Pons (tissue), 1 donor: ENCODE results near the gene TSSK1B.
"Not testable (repeated sequence)": the region's sequence is repeated elsewhere in the genome, so short reads cannot be mapped to it uniquely, and the experiment has no call there.

Source experiments
- DNase-seq: peaks from one replicate; pipeline ENCODE4 v3.0.0-alpha.2; 2016; ENCODE audit warnings: low spot score

The TSSK1B gene

DNA sequence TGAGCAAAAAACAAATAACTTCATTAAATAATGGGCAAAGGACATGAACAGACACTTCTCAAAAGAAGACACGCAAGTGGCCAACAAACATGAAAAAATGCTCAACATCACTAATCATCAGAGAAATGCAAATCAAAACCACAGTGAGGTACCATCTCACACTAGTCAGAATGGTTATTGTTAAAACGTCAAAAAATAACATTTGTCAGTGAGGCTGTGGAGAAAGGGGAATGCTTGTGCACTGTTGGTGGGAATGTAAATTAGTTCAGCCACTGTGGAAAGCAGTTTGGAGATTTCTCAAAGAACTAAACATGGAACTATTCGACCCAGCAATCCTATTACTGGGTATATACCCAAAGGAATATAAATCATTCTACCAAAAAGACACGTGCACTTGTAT, 36.8 kb downstream of the TSSK1B start:
- DNase-seq, result not testable (repeated sequence)

DNA sequence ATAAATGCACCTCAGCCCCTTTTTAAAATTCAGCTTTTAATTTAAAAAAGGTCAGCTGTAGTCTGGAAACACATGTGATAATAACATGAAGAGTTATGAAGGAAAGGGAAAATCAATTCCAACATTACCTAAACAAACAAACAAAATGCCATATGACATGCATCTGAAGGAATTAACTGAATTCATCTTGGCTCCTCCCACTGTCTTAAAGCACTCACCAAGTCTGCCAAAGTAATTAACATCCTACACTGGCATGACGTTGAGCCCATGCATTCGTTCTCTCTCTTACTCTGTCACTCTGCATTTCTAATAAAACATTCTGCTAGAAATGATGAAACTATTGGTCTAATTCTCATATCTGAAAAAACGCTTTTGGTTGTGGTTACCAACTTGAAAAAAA, 37.7 kb downstream of the TSSK1B start:
- no peak for DNase-seq

DNA sequence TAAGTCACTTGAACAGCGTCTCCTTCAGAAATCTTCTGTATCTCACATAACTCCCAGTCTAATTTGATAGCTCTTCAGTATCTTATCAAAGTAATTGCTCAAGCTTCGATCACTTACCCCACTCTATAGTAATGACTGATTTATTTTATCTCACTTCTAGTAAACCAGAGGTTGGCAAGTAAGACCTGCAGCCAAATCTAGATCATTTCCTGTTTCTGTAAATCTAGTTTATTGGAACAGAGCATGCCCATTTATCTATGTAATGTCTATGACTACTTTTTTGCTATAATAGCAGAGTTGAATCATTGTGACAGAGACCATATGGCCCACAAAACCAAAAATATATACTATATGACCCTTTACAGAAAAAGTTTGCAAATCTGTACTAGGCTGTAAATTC, 40.1 kb downstream of the TSSK1B start:
- DNase-seq, result no peak

DNA sequence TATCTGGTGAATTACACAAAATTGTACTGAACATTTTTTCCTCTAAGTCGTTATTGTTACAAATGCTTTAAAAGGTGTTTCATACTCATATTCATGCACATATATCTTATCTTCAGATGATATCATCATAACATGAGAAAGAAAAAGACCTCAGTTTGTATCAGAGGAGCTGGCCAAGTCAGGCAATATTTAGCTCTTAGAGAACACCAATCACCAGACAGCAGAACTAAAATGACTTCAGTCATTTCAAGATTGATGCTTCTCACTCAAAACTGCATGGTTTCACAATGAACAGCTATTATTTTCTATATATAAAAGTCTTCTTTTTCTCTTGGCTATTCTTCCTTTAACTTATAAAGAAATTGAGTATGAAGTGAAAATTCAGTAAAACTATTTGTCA, 44.6 kb downstream of the TSSK1B start:
- no peak for DNase-seq

DNA sequence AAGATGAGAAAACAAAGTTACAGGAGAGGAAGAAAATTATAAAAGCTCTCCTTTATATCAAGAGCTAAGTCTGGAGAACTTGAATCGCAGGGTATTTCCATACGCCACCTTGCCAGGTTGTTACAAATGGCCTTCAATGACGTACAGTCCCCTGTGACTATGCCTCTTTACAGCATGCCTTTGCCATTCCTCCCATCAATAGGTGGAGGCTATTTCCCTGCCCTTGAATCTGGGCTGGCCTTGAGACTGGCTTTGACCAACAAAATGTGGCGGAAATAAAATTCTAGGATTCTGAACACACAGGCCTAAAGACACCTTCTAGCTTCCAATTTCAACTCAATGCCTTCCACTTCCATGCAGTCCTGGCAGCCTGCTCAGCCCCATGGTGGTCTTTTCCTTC, 45.7 kb downstream of the TSSK1B start:
- DNase-seq, result no peak

DNA sequence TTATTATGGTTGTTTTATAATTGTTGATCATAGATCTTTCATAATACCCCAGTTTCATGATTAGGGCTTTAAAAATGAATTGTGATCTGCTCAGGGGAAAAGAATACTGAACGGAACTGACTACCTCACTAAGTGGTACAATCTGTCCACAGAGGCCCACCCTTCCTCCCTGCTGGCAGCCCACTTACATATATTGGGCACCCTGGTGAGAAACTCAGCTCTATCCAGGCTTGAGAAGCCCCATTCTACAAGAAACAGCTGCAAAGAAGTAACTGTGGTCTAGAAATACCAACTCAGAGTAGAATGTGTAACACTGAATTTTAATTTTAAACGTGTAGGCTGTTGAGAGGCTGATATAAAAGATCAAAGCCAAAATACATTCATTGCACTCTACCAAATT, 46.9 kb downstream of the TSSK1B start:
- DNase-seq, result no peak

DNA sequence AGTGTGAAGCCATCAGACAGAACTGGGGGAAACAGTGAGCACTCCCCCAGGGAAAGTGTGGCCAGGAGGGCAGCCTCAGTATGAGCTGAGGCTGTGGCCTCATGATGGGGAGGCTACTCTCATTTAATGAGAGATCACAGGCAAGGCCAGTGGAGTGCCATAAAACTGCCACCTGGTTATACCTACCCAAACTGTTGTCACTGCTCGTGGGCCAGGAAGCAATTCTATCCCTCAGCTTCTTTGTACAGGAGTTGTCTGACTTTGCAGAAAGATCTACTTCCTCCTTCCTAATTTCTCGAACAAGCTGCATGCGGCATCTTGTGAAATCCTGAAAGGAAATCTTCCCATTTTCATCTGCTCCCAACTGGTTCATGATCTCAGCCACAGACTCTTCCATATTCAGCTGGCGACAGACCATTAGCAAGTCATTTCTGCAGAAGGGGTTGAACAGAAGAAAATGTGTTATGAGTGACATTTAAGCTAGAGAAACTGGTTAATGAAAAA, 50.0 kb downstream of the TSSK1B start:
- DNase-seq, result peak; percentile 8

DNA sequence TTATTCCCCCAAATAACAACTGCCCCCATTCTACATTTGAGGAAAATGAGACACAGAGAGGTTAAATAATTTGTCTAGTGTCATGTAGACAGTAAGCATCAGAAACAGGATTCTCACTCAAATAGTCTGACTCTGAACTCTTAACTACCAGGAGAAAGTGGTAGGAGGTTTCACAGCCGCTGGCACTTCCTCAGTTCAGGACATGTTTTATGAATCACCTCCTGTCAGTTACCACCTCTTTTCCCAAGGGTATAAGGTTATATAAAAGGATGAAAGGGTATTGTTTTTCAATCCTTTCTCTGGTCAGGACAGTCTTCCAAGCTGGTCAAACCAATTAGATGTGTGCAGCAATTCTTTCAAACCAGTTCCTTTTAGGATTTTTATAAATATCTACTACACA, 52.1 kb downstream of the TSSK1B start:
- DNase-seq, result no peak
